ENCODE data around the gene CGREF1. TPM values are rescaled to one million over a fixed set of nuclear protein-coding genes. Genes with fewer than 3 reads are reported as not detected.
"Not testable (repeated sequence)": the region's sequence is repeated elsewhere in the genome, so short reads cannot be mapped to it uniquely, and the experiment has no call there.

Gene CGREF1
- total RNA-seq, 1 donor from 2014 or later, result 1.1 TPM

DNA sequence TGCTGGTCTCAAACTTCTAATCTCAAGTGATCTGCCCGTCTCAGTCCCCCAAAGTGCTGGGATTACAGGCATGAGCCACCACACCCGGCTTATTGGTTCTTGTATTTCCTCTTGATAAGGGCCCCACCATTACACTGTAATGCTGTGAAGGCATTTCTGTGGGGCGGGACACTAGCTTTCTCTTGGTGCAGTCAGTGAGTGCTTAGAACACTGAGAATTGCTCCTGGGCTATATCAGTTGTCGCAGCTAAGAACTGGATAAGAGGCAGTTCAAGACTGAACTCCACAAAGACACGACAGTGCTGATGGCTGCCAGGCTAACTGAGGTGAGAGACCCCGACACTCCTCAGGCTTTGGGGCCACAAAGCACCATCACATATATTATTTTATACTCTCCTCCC is 30.3 kb downstream of the CGREF1 start:
- no peak for DNase-seq (ENCODE audit: low spot score)

DNA sequence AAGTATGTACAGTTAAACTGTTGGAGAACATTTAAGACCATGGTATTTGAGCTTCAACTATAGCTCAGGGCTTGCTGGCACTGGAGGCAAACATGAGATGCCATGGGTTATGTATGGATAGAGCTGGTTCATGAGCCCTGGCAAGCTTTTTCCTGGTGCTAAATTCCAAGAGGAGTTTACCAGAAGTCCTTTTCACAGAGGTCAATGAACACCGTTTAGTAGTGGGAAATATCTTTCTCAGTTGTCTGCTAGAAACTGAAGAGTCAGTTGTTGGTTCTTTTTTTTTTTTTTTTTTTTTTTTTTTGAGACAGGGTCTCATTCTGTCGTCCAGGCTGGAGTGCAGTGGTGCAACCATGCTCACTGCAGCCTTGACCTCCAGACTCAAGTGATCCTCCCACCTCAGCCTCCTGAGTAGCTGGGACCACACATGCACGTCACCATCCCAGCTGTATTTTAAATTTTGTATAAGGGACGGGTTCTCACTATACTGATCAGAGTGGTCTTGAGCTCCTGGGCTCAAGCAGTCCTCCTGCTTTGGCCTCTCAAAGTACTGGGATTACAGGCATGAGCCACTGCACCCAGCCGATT is 31.0 kb downstream of the CGREF1 start:
- no peak for DNase-seq (ENCODE audit: low spot score)

DNA sequence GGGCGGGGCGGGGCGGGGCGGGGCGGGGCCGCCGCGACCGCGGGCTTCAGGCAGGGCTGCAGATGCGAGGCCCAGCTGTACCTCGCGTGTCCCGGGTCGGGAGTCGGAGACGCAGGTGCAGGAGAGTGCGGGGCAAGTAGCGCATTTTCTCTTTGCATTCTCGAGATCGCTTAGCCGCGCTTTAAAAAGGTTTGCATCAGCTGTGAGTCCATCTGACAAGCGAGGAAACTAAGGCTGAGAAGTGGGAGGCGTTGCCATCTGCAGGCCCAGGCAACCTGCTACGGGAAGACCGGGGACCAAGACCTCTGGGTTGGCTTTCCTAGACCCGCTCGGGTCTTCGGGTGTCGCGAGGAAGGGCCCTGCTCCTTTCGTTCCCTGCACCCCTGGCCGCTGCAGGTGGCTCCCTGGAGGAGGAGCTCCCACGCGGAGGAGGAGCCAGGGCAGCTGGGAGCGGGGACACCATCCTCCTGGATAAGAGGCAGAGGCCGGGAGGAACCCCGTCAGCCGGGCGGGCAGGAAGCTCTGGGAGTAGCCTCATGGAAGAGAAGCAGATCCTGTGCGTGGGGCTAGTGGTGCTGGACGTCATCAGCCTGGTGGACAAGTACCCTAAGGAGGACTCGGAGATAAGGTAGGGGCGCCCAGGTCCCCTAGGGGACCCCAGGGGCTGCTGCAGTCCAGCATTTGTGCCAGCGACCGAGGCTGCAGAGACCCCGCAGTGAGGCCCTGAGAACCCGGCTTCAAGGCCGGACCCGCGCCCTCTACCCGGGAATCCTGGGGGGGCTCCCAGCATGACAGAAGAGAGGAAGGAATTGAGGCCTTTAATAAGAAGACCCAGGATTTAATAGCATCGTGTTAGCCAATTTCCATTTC is 32.0 kb downstream of the CGREF1 start, which contains the start of gene KHK:
TSS of gene KHK (plus strand) at position 49 of the 870 bp plus-strand sequence. CDS start at position 537, 488 bp downstream.
- DNase-seq (ENCODE audit: low spot score), result peak; percentile 28

DNA sequence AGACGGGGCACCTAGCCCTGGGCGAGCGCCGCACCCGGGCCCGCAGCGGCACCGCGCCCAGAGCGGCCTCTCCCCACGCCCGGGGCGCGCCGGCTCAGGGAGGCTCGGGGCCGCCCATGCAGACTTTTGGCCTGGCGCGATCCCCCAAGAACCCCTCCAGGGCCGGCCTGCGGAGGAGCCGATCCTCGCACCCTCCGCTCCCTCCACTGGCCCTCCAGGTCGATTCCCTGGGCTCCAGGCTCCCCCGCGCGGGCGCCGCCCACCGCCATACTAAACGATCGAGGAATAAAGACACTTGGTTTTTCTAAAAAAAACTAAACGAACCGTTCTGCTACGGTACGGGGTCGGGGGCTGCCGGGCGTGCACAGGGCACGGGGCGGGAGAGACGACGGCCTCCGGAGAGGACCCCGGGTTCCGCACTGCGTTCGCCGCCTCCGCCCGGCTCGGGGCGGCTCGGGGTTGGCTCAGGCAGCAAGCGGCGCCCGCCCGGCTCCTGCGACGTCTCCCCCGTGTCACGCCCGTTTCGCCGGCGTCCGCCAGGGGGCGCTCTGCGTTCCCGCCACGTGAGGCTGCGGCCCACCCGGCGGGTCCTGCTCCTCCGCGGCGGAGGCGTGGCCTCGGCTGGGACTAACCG is 32.7 kb downstream of the CGREF1 start:
- DNase-seq (ENCODE audit: low spot score), result peak; percentile 96

DNA sequence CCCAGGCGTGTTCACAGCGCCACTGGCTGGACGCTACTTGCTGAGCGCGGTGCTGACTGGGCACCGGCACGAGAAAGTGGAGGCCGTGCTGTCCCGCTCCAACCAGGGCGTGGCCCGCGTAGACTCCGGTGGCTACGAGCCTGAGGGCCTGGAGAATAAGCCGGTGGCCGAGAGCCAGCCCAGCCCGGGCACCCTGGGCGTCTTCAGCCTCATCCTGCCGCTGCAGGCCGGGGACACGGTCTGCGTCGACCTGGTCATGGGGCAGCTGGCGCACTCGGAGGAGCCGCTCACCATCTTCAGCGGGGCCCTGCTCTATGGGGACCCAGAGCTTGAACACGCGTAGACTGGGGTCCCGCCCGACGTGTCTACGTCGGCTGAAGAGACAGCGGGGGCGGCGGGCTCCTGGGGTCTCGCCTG is 33.2 kb downstream of the CGREF1 start:
- peak; percentile 66 for DNase-seq (ENCODE audit: low spot score)

DNA sequence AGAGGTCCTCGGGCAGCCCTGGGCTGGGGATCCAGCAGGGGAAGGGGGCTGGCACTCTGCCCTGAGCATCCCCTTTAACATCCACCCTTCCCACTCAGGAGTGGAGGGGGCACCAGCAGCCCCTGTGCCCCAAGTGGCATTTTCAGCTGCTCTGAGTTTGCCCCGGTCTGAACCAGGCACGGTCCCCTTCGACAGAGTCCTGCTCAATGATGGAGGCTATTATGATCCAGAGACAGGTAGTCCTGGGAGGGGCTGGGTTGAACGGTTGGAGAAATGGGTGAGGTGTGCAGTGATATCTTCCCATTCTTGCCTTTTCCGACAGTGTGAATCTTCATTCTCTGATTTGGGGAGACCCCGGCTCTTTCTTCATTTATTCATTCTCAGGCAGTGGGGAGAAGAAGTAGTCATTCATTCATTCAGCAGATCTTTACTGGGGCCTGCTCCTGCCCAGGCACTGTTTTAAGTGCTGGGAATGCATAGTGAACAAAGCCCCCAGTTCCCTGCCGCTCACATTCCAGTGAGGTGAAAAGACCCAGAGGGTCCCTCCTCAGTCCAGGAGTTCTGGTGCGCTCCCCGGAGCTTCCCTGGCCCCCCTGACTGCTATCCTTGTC is 33.8 kb downstream of the CGREF1 start:
- no peak for DNase-seq (ENCODE audit: low spot score)

DNA sequence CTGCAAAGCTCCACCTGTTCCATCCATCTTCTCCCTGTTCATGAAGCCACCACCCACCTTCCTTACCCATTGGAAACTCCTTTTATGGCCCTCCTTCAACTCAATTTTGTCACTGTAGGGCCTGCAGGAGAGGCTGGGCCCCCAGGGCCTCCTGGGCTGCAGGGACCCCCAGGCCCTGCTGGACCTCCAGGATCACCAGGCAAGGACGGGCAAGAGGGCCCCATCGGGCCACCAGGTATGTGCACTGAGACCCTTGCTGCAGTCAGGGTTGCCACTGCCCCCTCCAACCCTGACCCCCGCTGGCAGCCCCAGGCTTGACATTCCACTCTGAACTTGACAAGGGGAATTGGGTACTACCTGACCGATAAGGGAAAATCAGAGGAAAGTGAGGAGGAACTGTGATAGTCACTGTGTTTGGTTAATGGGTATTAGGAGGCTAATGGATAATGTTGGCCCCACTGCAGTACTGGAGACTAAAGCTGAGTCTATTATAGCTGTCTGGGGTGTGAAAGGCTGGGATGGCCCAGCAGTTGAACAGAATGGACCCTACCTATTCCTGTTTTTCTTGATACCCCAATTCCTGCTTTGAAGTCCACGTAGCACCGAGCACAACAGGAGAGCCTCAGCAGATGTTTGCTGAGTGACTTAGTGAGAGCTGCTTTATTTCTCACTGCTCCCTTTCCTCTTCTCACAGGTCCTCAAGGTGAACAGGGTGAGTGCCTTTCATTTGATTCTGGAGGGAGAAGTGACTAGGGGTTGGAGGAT is 34.4 kb downstream of the CGREF1 start:
- no peak for DNase-seq (ENCODE audit: low spot score)

DNA sequence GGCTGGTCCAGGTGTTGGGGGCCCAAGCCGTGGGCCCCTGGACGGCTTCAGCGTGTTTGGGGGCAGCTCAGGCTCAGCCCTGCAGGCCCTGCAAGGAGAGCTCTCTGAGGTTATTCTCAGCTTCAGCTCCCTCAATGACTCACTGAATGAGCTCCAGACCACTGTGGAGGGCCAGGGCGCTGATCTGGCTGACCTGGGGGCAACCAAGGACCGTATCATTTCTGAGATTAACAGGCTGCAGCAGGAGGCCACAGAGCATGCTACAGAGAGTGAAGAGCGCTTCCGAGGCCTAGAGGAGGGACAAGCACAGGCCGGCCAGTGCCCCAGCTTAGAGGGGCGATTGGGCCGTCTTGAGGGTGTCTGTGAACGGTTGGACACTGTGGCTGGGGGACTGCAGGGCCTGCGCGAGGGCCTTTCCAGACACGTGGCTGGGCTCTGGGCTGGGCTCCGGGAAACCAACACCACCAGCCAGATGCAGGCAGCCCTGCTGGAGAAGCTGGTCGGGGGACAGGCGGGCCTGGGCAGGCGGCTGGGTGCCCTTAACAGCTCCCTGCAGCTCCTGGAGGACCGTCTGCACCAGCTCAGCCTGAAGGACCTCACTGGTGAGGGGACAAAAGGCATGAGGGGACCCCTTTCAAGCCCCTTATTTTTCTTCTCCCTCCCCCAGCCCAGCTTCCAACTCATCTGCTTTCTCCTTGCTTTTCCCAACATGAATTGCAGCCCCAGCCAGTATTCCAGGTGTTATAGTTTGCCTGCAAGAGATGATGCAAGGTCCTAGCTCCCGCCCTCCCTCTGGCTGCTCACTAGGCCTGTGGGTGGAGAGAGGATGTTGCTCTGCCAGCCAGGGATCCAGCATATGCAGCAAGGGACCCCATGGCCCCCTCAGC is 35.3 kb downstream of the CGREF1 start:
- DNase-seq (ENCODE audit: low spot score), result no peak

DNA sequence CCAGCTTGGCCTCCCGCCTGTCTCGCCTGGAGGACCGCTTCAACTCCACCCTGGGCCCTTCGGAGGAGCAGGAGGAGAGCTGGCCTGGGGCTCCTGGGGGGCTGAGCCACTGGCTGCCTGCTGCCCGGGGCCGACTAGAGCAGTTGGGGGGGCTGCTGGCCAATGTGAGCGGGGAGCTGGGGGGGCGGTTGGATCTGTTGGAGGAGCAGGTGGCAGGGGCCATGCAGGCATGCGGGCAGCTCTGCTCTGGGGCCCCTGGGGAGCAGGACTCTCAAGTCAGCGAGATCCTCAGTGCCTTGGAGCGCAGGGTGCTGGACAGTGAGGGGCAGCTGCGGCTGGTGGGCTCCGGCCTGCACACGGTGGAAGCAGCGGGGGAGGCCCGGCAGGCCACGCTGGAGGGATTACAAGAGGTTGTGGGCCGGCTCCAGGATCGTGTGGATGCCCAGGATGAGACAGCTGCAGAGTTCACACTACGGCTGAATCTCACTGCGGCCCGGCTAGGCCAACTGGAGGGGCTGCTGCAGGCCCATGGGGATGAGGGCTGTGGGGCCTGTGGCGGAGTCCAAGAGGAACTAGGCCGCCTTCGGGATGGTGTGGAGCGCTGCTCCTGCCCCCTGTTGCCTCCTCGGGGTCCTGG is 36.0 kb downstream of the CGREF1 start:
- no peak for DNase-seq (ENCODE audit: low spot score)

DNA sequence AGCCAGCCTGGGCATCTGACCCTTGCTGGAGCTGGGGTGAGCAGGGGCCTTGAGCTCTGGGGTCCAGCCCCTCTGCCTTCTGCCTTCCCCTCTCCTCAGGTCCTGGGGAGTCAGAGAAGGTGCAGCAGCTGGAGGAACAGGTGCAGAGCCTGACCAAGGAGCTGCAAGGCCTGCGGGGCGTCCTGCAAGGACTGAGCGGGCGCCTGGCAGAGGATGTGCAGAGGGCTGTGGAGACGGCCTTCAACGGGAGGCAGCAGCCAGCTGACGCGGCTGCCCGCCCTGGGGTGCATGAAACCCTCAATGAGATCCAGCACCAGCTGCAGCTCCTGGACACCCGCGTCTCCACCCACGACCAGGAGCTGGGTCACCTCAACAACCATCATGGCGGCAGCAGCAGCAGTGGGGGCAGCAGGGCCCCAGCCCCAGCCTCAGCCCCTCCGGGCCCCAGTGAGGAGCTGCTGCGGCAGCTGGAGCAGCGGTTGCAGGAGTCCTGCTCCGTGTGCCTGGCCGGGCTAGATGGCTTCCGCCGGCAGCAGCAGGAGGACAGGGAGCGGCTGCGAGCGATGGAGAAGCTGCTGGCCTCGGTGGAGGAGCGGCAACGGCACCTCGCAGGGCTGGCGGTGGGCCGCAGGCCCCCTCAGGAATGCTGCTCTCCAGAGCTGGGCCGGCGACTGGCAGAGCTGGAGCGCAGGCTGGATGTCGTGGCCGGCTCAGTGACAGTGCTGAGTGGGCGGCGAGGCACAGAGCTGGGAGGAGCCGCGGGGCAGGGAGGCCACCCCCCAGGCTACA is 36.8 kb downstream of the CGREF1 start:
- no peak for DNase-seq (ENCODE audit: low spot score)

DNA sequence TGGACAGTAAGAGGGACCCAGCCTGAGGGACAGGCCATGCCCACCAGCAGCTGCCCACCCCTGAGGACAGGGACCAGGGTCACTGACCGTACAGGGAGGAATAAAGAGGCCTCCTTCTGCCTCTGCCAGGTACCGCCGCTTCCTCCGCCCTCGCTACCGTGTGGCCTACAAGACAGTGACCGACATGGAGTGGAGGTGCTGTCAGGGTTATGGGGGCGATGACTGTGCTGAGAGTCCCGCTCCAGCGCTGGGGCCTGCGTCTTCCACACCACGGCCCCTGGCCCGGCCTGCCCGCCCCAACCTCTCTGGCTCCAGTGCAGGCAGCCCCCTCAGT is 38.4 kb downstream of the CGREF1 start:
- DNase-seq (ENCODE audit: low spot score), result no peak

DNA sequence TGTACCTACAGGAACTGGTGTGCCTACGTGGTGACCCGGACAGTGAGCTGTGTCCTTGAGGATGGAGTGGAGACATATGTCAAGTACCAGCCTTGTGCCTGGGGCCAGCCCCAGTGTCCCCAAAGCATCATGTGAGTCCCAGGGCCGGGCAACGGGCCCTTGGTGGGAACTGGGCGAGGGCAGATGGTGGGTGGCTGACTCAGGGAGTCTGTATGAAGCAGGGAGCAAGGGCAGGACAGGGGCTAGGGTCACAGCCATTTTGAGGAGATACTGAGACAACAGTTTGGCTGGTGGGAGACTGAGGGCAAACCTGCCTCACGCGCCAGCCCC is 38.8 kb downstream of the CGREF1 start:
- no peak for DNase-seq (ENCODE audit: low spot score)

DNA sequence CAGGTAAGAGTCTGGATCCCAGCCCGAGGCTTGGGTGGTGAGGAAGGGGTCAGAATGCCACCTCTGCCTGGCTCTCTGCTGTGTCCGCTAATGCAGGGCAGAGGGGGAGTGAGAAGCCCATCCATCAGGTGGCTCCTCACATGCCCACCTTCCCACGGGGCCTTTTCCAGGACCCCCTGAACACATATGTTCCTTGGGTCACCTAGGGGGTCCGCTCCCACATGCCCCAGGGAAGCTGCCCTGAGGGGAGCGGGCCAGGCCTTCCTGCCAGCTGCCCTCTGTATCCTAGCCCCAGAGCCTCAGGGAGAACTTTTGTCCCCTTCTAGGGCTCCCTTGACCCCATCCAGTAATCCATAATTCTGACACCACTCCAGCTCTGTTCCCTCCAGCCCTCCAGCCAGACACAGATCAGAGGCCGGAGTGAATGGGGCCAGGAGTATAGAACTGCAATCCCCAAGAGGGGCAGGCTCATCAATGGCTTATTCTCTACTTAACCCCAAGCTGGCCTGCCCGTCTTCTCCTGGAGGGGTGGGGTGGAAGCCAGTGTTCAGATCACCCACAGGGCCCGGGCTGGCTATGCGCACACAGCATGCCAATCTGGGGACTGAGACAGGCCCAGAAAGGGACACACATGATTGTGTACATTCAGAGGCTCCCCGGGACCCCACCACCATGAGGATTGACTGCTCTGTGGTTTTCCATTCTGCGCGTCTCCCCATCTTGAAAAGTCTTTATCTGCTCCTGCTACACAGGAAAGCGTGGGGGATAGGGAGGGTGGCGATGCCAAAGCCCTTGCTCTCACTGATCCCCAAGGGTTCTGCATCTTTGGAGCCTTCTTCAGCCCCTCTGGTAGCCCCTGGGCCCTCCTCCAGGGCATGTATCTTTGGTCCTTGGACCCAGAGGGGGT is 39.4 kb downstream of the CGREF1 start:
- no peak for DNase-seq (ENCODE audit: low spot score)

DNA sequence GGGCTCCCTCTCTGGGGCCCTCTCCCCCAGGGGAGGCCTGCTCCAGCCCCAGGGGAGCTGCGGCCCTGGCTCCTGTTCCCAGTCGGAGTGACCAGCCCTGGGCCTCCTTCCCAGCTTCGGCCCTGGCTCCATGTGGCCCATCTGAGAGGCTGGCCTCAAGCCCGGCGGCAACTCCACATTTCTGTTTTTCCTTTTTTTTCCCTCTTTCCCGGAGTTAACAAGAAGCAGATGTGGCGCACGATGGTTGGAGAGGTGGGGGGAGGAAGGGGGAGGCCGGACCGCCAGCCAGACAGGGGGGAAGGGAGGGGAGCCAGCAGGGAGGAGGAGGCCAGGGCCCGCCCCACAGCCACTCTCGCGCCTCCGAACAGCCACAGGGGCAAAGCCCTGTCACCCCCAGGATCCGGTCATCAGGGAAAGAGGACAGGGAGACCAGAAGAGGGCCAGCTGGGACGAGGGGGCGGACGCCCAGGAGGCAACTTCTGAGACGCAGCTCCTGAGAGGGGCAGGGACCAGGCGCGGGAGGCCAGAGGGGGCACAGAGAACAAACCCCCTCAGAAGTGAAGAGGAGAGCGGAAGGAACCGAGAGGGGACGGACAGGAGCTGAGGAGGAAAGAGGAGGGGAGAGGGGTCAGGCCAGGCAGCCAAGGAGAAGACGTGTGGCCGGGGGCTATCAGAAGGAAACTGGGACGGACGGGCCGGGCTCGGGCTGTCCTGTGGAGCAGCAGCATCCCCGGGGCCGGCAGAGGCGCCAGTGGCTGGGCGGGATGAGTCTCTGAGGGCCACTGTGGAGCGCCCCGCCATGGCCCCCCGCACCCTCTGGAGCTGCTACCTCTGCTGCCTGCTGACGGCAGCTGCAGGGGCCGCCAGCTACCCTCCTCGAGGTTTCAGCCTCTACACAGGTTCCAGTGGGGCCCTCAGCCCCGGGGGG is 40.4 kb downstream of the CGREF1 start, which contains the start of gene EMILIN1:
TSS of gene EMILIN1 (plus strand) at position 349 of the 928 bp plus-strand sequence. CDS start at position 800, 451 bp downstream.
- peak; percentile 78 for DNase-seq (ENCODE audit: low spot score)

DNA sequence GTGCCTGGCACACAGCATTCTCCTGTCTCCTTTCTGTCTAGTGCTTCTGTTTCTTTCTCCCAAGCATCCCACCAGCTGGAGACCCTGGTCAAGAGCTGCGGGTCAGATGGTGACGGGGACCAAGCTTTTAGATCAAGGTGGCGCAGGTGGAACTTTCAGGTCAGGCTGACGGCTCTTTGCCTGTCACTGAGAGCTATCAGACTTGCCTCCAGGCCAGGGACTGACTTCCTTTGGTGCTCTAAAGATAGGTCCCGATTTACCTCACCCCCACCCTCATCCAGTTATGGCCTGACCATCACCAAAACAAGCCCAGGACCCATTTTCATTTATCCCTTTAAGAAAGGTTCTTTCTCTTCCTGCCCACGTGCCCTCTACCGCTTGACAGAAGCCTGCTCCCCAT is 41.7 kb downstream of the CGREF1 start:
- no peak for DNase-seq (ENCODE audit: low spot score)

DNA sequence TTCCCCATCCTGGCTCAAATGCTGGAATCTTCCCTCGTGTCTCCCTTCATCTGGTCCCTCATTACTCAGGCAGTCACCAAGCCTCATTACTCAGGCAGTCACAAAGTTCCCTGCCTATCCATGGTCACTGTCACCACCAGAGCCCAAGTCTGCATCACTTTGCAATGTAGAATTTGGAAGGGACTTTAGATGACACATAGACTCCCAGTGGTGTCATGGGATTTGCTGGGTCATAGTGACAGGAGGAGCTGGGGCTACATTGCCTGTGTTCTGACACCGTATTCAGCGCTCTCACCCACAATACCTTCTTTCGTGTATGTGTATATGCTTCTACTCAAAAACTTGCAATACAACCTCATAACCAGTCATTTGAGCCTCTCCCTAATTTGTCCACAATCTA is 42.6 kb downstream of the CGREF1 start:
- no peak for DNase-seq (ENCODE audit: low spot score)

DNA sequence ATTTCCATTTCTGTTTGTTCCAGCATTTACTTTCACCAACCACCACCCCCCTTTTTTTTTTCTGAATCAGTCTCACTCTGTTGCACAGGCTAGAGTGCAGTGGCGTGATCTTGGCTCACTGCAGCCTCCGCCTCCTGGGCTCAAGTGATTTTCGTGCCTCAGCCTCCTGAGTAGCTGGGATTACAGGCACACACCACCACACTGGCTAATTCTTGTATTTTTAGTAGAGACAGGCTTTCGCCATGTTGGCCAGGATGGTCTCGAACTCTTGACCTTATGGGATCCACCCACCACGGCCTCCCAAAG is 43.4 kb downstream of the CGREF1 start:
- DNase-seq (ENCODE audit: low spot score), result not testable (repeated sequence)

All from mucosa of gallbladder (tissue), 1 donor.